Measurements from ENCODE around the gene C10orf62. TPM values are rescaled to one million over a fixed set of nuclear protein-coding genes. Genes with fewer than 3 reads are reported as not detected.

Gene C10orf62
- total and polyA plus RNA-seq, 10 of the 15 experiments (the other 5 are each of a cell fraction or from before 2014, with no cell fraction given) = not detected

DNA sequence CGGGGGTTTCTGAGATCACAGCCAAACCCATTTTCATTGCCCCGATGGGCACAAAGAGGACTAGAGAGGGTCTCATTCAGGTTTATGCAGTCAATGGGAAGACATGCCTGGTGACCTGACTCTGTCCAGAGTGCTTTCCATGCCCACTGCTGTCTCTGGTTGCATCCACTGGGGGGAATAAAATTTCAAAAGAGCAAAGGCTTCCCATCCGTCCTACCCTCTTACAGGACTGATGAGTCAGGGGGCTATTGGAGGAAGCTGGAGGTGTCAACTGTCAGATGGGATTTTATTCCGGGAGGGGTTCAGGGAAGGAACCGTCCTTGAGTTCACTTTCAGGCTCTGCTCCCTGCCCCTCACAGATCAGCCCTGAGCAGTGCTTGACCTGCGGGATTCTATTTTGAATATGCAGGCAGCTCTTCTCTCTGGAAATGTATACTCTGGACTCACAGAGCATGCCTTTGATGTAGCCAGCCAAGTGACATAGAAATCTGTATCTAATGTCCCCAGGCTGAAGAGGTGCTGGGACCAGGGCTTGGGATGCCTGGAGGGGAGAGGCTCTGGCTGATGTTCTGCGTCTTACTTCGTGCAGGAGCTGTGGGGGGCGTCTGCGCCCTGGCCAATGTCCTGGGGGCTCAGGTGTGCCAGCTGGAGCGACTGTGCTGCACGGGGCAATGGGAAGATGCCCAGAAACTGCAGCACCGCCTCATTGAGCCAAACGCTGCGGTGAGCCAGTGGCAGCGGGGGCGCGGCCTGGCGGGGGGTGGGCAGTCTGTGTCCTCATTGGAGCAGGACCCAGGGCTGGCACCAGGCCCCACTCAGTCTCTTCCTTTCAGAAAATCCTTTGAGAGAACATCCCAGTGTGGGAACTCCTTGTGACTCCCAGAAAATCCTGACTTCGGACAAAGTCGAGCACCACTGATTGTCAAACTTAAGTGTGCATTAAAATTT lies 12.0 kb downstream of the C10orf62 start:
- Histone ChIP-seq H2AFZ (ENCODE audit: control insufficient read depth, low read depth, low read length) (no peak overlapping the region), H4K20me1 (ENCODE audit: control insufficient read depth, insufficient read depth) (no peaks in the 10 kb centered on the region), H3K4me2 (ENCODE audit: control insufficient read depth, insufficient read depth) (no peak overlapping the region), H3K9me3 (replicated peaks; ENCODE audit: control insufficient read depth, insufficient read depth, low read length) (no peaks in the 10 kb centered on the region), H3K4me3 (no peak overlapping the region), H3K9ac (ENCODE audit: control insufficient read depth, insufficient read depth, low read length) (no peak overlapping the region), H3K36me3 (ENCODE audit: control insufficient read depth in 2 of 2, insufficient read depth in 2 of 2, low read length in 1 of 2) (no peaks in the 10 kb centered on the region), H3K4me1 (ENCODE audit: control insufficient read depth, insufficient read depth, low read length) (no peaks in the 10 kb centered on the region), H3K79me2 (ENCODE audit: control insufficient read depth, insufficient read depth, low read length) (no peaks in the 10 kb centered on the region), H3K27me3 (replicated peaks in 1 of 2; ENCODE audit: control insufficient read depth in 2 of 2, insufficient read depth in 2 of 2, low read length in 1 of 2) (no peaks in the 10 kb centered on the region; a peak in 1 of 4 replicates), H3K27ac (ENCODE audit: control insufficient read depth, insufficient read depth) (no peak overlapping the region)
- CTCF ChIA-PET = no interaction called here
- ATAC-seq = no peak
- POLR2A ChIA-PET = interaction anchor here (0.6 kb wide), 1 partner anchor 28 kb away, joined by 4 read pairs; no protein-coding TSS in a partner anchor
- SMC1A ChIA-PET (ENCODE audit: uncharacterized antibody, unreplicated experiment) = interaction anchor here (0.7 to 1.2 kb wide), 2 partner anchors 61 to 405 kb away, joined by 3 read pairs; no protein-coding TSS in a partner anchor
- DNase-seq (ENCODE audit: low read depth, low spot score) = no peak
- in situ Hi-C loops (cut with MboI) (no loop called here), intact Hi-C loops (cut with micrococcal nuclease; ENCODE audit: unreplicated experiment) (no loop called here)
- TF ChIP-seq, protein P1, sequence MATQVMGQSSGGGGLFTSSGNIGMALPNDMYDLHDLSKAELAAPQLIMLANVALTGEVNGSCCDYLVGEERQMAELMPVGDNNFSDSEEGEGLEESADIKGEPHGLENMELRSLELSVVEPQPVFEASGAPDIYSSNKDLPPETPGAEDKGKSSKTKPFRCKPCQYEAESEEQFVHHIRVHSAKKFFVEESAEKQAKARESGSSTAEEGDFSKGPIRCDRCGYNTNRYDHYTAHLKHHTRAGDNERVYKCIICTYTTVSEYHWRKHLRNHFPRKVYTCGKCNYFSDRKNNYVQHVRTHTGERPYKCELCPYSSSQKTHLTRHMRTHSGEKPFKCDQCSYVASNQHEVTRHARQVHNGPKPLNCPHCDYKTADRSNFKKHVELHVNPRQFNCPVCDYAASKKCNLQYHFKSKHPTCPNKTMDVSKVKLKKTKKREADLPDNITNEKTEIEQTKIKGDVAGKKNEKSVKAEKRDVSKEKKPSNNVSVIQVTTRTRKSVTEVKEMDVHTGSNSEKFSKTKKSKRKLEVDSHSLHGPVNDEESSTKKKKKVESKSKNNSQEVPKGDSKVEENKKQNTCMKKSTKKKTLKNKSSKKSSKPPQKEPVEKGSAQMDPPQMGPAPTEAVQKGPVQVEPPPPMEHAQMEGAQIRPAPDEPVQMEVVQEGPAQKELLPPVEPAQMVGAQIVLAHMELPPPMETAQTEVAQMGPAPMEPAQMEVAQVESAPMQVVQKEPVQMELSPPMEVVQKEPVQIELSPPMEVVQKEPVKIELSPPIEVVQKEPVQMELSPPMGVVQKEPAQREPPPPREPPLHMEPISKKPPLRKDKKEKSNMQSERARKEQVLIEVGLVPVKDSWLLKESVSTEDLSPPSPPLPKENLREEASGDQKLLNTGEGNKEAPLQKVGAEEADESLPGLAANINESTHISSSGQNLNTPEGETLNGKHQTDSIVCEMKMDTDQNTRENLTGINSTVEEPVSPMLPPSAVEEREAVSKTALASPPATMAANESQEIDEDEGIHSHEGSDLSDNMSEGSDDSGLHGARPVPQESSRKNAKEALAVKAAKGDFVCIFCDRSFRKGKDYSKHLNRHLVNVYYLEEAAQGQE (IDR thresholded peaks at IDR 0.05; ENCODE audit: low read depth, low read length) = no peak
- no peak for TF ChIP-seq ESRRA (IDR thresholded peaks at IDR 0.05; ENCODE audit: low read length)
- TF ChIP-seq, protein P2, sequence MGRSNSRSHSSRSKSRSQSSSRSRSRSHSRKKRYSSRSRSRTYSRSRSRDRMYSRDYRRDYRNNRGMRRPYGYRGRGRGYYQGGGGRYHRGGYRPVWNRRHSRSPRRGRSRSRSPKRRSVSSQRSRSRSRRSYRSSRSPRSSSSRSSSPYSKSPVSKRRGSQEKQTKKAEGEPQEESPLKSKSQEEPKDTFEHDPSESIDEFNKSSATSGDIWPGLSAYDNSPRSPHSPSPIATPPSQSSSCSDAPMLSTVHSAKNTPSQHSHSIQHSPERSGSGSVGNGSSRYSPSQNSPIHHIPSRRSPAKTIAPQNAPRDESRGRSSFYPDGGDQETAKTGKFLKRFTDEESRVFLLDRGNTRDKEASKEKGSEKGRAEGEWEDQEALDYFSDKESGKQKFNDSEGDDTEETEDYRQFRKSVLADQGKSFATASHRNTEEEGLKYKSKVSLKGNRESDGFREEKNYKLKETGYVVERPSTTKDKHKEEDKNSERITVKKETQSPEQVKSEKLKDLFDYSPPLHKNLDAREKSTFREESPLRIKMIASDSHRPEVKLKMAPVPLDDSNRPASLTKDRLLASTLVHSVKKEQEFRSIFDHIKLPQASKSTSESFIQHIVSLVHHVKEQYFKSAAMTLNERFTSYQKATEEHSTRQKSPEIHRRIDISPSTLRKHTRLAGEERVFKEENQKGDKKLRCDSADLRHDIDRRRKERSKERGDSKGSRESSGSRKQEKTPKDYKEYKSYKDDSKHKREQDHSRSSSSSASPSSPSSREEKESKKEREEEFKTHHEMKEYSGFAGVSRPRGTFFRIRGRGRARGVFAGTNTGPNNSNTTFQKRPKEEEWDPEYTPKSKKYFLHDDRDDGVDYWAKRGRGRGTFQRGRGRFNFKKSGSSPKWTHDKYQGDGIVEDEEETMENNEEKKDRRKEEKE (IDR thresholded peaks at IDR 0.05) = no peak
- TF ChIP-seq CHD4 (IDR thresholded peaks at IDR 0.05) = no peak
- TF ChIP-seq YY1 (IDR thresholded peaks at IDR 0.05; ENCODE audit: low read depth, low read length) = no peak
- TF ChIP-seq, protein P3, sequence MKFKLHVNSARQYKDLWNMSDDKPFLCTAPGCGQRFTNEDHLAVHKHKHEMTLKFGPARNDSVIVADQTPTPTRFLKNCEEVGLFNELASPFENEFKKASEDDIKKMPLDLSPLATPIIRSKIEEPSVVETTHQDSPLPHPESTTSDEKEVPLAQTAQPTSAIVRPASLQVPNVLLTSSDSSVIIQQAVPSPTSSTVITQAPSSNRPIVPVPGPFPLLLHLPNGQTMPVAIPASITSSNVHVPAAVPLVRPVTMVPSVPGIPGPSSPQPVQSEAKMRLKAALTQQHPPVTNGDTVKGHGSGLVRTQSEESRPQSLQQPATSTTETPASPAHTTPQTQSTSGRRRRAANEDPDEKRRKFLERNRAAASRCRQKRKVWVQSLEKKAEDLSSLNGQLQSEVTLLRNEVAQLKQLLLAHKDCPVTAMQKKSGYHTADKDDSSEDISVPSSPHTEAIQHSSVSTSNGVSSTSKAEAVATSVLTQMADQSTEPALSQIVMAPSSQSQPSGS (IDR thresholded peaks at IDR 0.05; ENCODE audit: low read length) = no peak
- RAD21 ChIA-PET (ENCODE audit: unreplicated experiment) = no interaction called here
- WGBS (ENCODE audit: insufficient coverage, insufficient replicate concordance, low lambda C conversion rate, missing lambda C conversion rate) = 57% methylated on average over 21 of the region's 21 CpGs
- FAIRE-seq = no peak
- BruUV-seq (replicated peaks) = no TSS peak
